GM13976 (cell line): Measurements from ENCODE around the gene CDK5RAP2.
"Not testable (repeated sequence)": the region's sequence is repeated elsewhere in the genome, so short reads cannot be mapped to it uniquely, and the experiment has no call there.

ENCODE experiments used
- DNase-seq: peaks from one replicate; pipeline ENCODE4 v3.0.0; 2012; ENCODE audit warnings: low spot score
- in situ Hi-C: fragments of 300-500 bp; cut with MboI; formaldehyde crosslinking; loops from one replicate; pipeline ENCODE4 v1.12.0; 2022; ENCODE audit warnings: low sequenced_read_pairs, mixed read lengths, inconsistent platforms; ENCODE audit not compliant: unreplicated experiment
- TF ChIP-seq, protein P1 (sequence below): IDR thresholded peaks from 2 replicates; pipeline ENCODE4 v1.5.1; 2012; ENCODE audit warnings: borderline replicate concordance, mild to moderate bottlenecking; ENCODE audit not compliant: insufficient read depth; ENCODE audit errors: extremely low read depth, missing control alignments, control extremely low read depth

CDK5RAP2 gene

DNA sequence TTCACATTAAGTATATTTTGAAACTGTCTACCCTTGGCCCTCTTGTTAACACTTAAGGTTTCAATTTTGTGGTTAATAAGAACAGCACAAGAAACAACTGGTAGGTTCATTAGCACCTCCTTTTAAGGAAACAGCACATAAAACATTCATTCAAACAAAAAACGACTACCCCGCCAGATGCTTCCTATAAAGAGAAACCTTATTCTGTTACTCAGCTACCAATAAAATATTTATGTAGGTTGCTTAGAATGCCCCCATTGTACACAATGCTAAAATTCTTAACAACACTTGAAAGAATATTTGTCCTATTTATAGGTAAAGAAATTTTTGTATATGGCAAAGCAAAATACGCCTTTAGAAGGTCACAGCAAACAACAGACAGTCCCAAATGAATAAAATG lies 23.2 kb downstream of the CDK5RAP2 start:
- TF ChIP-seq, protein P1, sequence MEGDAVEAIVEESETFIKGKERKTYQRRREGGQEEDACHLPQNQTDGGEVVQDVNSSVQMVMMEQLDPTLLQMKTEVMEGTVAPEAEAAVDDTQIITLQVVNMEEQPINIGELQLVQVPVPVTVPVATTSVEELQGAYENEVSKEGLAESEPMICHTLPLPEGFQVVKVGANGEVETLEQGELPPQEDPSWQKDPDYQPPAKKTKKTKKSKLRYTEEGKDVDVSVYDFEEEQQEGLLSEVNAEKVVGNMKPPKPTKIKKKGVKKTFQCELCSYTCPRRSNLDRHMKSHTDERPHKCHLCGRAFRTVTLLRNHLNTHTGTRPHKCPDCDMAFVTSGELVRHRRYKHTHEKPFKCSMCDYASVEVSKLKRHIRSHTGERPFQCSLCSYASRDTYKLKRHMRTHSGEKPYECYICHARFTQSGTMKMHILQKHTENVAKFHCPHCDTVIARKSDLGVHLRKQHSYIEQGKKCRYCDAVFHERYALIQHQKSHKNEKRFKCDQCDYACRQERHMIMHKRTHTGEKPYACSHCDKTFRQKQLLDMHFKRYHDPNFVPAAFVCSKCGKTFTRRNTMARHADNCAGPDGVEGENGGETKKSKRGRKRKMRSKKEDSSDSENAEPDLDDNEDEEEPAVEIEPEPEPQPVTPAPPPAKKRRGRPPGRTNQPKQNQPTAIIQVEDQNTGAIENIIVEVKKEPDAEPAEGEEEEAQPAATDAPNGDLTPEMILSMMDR: no peak
- in situ Hi-C loops: no loop called here
- no peak for DNase-seq

DNA sequence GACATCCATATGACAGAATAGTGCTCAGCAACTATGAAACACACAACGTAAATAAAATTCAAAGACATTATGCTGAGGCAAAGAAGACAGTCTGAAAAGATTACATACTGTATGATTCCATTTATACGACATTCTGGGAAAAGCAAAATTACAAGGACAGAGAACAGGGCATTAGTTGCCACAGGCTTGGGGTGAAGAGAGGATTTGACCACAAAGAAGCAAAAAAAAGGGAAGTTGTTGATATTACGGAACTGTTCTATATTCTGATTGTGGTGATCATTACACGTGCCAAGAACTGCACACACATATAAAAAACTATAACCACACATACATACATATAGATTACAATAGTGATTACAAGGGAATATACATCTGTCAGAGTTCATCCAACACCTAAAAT lies 24.1 kb downstream of the CDK5RAP2 start:
- no peak for DNase-seq
- in situ Hi-C loops: no loop called here
- TF ChIP-seq, protein P1: no peak

DNA sequence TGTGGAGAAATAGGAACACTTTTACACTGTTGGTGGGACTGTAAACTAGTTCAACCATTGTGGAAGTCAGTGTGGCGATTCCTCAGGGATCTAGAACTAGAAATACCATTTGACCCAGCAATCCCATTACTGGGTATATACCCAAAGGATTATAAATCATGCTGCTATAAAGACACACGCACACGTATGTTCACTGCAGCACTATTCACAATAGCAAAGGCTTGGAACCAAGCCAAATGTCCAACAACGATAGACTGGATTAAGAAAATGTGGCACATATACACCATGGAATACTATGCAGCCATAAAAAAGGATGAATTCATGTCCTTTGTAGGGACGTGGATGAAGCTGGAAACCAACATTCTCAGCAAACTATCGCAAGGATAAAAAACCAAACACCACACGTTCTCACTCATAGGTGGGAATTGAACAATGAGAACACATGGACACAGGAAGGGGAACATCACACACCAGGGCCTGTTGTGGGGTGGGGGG lies 27.7 kb downstream of the CDK5RAP2 start:
- DNase-seq, in situ Hi-C loops: not testable (repeated sequence)

DNA sequence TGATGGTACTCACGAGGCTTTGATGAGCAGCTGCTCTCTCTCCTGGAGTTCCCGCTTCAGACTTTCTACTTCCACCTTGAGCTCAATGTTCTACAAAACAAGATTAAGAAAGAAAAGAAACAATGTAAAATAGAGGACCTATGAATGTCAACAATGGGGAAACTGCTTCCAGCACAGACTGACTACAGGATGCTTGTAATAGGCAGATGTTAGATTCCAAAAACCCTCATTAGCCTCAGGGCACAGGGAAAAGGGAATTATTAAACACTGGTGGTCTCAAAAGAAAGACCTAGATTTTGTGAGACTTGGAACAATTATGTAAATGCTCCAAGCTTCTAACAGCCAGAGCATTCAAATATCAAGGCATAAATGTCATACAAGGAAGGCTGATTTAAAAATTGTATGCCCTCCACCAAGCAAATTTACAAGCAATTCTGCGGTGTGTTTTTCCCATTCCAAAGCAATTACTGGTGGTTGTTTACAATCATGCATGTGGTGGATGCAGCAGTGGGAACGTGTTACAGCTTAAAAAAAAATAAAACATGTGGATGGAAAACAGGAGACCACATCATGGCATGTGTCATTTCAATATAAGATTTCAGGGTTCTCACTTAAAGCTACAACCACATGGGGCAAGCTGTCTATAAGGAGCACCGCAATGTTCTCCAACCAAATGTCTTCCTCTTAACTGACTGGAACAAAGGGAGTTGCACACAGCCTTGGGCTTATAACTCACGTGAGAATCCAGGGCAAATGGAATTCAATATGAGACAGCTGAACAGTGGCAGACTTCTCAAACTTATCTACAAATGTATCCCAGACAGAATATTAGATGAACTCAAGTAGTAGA lies 34.0 kb downstream of the CDK5RAP2 start:
- DNase-seq: no peak
- in situ Hi-C loops: no loop called here
- TF ChIP-seq, protein P1: no peak

DNA sequence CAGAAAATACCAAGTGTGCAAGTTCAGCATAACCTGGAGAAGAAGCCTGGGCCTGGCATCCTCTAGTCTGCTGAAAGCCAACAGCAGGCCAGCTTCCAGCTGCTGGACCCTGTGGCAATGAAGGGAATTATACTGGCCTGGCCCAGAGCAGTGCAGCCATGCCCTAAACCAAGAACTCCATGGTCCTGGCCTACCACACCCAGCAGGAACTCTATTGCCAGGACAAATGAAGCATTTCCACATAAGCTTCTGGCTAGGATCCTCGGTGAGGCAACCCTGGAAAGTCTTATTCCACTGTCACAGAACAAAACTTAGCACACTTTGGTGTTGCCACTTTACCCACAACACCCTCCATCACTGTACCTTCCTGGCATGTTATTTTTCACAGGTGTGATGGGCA lies 35.5 kb downstream of the CDK5RAP2 start:
- in situ Hi-C loops: no loop called here
- DNase-seq: no peak
- TF ChIP-seq, protein P1: no peak

DNA sequence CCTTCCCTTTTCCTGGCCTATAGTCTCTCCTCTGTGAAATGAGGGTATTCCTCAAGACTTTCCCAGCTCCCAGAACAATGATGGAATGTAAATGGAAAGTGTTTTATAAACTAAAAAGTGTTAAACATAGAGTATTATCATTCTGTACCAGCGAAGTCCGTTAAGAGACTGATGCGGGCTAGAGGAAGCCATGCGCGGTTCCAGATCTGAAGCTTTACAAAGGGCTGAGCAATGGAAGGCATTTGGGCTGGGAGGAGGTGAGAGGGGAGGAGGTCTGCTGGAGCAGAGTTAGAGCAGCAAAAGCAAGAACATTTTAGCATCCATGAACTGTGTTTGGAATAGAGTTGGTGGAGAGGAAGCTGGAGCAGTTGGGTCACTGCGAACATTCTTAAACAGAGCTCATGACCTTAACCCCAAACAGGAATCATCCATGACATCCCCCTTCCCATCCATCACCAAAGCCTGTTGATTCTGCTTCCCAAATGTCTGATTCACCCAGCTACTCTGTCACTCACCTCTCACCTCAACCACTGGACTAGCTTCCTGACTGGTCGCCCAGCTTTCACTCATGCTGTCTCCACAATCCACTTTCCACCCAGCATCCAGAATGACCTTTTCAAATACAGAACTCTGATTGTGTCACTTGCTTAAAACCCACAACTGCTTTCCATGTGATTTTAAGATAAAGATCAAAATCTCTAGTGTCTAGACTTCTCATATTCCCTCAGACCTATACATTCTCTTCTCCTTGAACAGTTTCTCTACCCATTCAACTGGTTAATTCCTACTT lies 37.1 kb downstream of the CDK5RAP2 start:
- DNase-seq: no peak
- in situ Hi-C loops: no loop called here
- TF ChIP-seq, protein P1: no peak

DNA sequence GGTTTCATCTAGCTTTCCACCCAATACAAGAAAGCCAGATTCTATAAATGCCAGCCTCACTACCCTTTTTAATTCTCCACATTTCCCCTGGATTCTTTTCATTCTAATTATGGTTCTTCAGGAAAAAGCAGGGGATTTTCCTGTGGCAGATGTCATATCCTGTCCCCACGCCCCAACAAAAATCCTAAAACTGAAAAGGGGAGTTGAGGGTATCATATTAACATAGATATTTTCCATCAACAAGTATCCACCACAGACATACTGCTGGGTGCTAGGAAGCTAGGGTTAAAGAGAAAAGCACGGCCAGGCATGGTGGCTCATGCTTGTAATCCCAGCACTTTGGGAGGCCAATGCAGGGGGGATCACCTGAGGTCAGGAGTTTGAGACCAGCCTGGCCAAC lies 38.0 kb downstream of the CDK5RAP2 start:
- DNase-seq: no peak
- in situ Hi-C loops: no loop called here
- TF ChIP-seq, protein P1: no peak
